GM10248 (cell line): ENCODE data around the gene TMC7.
"Not testable (repeated sequence)": the region's sequence is repeated elsewhere in the genome, so short reads cannot be mapped to it uniquely, and the experiment has no call there.

Experiments used
- CTCF ChIA-PET: fragments of 300-600 bp; sonication (Branson Sonifier 250); formaldehyde crosslinking; extraction: SDS; loops from one replicate; lab custom pipeline; 2021; ENCODE audit warnings: antibody characterized with exemption; lab: Yijun Ruan, JAX
- POLR2A ChIA-PET: fragments of 350-650 bp; sonication (Branson Sonifier 250); formaldehyde crosslinking; extraction: SDS; loops from one replicate; lab custom pipeline; 2020; ENCODE audit warnings: antibody characterized with exemption; lab: Yijun Ruan, JAX
- DNase-seq: peaks from one replicate; pipeline ENCODE4 v3.0.0; 2012; ENCODE audit errors: extremely low spot score
- TF ChIP-seq, protein P1 (sequence below): IDR thresholded peaks from 2 replicates; pipeline ENCODE4 v1.5.1; 2012; ENCODE audit warnings: mild to moderate bottlenecking, low read depth; ENCODE audit errors: extremely low read depth, missing control alignments, control extremely low read depth

Gene TMC7

GRCh38 chr16:18969855-18970240 is 13.9 kb upstream of the TMC7 start:
- TF ChIP-seq, protein P1, sequence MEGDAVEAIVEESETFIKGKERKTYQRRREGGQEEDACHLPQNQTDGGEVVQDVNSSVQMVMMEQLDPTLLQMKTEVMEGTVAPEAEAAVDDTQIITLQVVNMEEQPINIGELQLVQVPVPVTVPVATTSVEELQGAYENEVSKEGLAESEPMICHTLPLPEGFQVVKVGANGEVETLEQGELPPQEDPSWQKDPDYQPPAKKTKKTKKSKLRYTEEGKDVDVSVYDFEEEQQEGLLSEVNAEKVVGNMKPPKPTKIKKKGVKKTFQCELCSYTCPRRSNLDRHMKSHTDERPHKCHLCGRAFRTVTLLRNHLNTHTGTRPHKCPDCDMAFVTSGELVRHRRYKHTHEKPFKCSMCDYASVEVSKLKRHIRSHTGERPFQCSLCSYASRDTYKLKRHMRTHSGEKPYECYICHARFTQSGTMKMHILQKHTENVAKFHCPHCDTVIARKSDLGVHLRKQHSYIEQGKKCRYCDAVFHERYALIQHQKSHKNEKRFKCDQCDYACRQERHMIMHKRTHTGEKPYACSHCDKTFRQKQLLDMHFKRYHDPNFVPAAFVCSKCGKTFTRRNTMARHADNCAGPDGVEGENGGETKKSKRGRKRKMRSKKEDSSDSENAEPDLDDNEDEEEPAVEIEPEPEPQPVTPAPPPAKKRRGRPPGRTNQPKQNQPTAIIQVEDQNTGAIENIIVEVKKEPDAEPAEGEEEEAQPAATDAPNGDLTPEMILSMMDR = no peak
- ChIA-PET POLR2A (no interaction called here), CTCF (interaction anchor here (0.8 to 3.5 kb wide), 11 partner anchors 9 to 169 kb away, joined by 3 to 21 read pairs (median 4); partner anchors contain the start of genes ARL6IP1 and TMC7)
- no peak for DNase-seq

DNA sequence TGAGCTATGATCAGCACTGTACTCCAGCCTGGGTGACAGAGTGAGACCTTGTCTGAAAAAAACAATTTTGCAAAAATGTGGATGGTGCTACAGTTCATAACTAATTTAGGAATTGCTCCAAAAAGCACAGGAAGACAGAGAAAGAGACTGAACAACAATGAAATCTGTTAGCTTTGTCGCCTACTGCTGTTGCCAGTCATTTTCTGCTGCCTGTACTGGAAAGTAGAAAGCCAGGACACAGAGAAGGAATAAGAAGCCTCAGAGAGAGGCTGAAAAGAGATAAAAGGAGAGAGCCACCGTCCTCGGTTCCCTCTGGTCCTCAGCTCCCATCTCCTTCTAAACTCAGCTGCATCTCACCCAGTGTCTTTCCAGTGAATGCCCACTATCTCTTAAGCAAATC is 8.6 kb upstream of the TMC7 start:
- no peak for DNase-seq
- TF ChIP-seq, protein P1 = no peak
- ChIA-PET CTCF (interaction anchor here (1.1 to 1.3 kb wide), 2 partner anchors 29 to 38 kb away, joined by 3 read pairs; no protein-coding TSS in a partner anchor), POLR2A (no interaction called here)

DNA sequence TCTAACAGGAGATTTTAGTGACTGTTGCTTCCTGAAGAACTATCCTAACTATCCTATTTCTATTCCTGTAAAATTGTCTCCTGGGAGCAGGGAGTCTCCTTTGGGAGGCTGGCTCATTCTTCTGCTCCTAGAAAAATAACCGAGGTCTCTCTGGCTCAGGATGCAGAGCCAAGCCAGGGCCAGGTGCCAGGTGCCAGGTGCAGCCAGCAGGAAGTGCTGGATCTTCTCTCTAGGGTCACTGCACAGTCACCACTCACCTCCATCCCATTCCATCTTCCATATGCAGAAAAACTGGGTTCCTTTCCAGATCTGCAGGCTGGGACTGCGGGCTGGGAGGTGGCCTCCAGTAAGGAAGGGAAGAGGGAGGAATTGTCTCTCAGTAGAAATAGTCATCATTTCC is 3.8 kb upstream of the TMC7 start:
- ChIA-PET POLR2A (no interaction called here), CTCF (interaction anchor here (1.1 kb wide), 1 partner anchor 10 kb away, joined by 3 read pairs; no protein-coding TSS in a partner anchor)
- DNase-seq = no peak
- TF ChIP-seq, protein P1 = no peak

DNA sequence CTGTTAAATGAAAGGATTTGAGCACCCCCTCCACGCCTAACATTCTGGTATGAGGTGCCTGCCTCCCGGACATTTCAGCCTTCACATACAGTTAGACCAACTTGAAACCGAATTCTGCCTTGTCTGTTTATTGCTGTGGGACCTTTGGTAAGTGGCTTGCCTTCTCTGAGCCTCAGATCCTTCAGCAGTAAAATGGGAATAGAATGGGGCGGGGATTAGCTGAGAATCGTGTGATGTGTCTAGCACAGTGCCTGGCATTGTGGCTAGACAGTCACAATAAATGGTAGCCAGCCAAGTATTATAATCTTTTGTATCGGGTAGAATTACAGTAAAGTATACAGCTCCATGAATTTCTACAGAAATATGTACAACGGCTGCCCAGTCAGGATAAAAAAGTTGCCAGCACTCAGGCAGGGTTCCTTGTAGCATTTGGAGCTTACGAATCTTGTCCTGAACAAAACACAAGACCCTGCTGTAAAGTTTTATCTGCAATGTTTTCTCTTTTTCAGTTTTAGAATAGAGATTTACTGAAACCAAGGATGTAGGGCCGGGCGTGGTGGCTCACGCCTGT is 786 bp downstream of the TMC7 start:
- POLR2A ChIA-PET = no interaction called here
- TF ChIP-seq, protein P1 = no peak
- CTCF ChIA-PET = interaction anchor here (2.7 kb wide), 1 partner anchor 15 kb away, joined by 9 read pairs; no protein-coding TSS in a partner anchor

GRCh38 chr16:18985256-18985655 is 1.5 kb downstream of the TMC7 start:
- CTCF ChIA-PET = interaction anchor here (2.7 kb wide), 1 partner anchor 16 kb away, joined by 9 read pairs; no protein-coding TSS in a partner anchor
- POLR2A ChIA-PET = not testable (repeated sequence)

More for the DNA sequence above, 786 bp downstream of the TMC7 start:
- DNase-seq = no peak

GRCh38 chr16:18991731-18992130 is 8.0 kb downstream of the TMC7 start:
- POLR2A ChIA-PET, CTCF ChIA-PET, DNase-seq: not testable (repeated sequence)

More at GRCh38 chr16:18985256-18985655, 1.5 kb downstream of the TMC7 start:
- not testable (repeated sequence) for DNase-seq

DNA sequence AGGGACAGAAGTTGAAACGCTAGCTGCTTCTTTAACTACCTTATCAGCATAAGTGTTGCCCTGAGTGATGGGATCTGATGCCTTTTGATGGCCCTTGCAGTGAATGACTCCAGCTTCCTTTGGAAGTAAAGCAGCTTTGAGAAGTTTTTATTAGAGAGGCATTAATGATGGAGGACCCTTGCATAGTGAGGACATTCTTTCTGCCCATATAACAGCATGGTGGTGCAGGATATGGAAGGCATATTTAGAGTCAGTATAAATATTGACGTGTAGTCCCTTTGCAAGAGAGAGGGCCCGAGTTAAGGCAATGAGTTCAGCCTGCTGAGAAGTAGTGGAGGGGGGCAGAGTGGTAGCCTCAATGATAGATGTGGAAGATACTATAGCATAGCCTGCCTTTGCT is 9.8 kb downstream of the TMC7 start:
- DNase-seq, POLR2A ChIA-PET: not testable (repeated sequence)
- CTCF ChIA-PET = interaction anchor here (1.1 kb wide), 1 partner anchor 12 kb away, joined by 3 read pairs; no protein-coding TSS in a partner anchor

- POLR2A ChIA-PET, DNase-seq: not testable (repeated sequence)
- CTCF ChIA-PET = interaction anchor here (1.1 kb wide), 1 partner anchor 13 kb away, joined by 3 read pairs; no protein-coding TSS in a partner anchor
Measured at GRCh38 chr16:18994181-18994580, 10.4 kb downstream of the TMC7 start.

GRCh38 chr16:18995406-18995805 is 11.7 kb downstream of the TMC7 start:
- CTCF ChIA-PET, DNase-seq, POLR2A ChIA-PET: not testable (repeated sequence)

- DNase-seq, POLR2A ChIA-PET, CTCF ChIA-PET: not testable (repeated sequence)
Measured at GRCh38 chr16:18996536-18996935, 12.8 kb downstream of the TMC7 start.

GRCh38 chr16:18997001-18997400 is 13.3 kb downstream of the TMC7 start:
- CTCF ChIA-PET, POLR2A ChIA-PET, DNase-seq: not testable (repeated sequence)
